IPS DF 19.7 (cell line): Measurements from ENCODE around the gene SLC49A3.
"Not testable (repeated sequence)": the region's sequence is repeated elsewhere in the genome, so short reads cannot be mapped to it uniquely, and the experiment has no call there.

Experiments used
- DNase-seq: peaks from one replicate; pipeline ENCODE4 v3.0.0-alpha.2; 2013; ENCODE audit warnings: low read depth, low spot score

The SLC49A3 gene

GRCh38 chr4:703336-704197, 14.6 kb upstream of the SLC49A3 start:
- no peak for DNase-seq

- DNase-seq: no peak
These were observed 13.7 kb upstream of the SLC49A3 start for GRCh38 chr4:702618-703048.

GRCh38 chr4:700587-701264, 11.8 kb upstream of the SLC49A3 start:
- no peak for DNase-seq

GRCh38 chr4:699816-700580, 11.0 kb upstream of the SLC49A3 start:
- no peak for DNase-seq

DNA sequence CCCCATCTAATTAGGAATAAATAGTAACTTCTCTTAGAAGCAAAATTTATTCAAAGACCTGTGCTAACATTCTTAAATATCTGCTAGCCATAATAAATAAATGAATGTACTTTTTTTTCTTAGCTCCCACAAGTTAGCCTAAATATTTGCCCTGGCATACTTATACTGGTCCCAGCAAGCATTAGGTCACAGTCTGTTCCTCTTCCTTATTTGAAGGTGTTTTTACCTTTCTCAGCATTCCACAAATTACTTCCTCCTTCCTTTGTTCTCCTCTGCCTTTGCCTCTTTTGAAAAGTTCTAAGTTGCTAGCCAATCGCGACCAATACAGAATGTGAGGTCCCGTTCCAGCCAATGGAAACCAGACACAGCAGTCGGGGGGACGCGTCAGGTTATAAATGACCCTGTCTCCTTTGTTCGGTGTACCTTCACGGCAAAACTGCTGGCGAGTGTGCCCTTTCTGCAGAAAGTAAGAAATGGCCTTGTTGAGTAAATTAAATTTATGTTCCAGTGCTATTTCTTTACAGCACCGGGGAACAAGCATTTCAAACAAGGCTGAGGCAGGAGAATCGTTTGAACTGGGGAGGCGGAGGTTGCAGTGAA, 5.5 kb upstream of the SLC49A3 start:
- DNase-seq: not testable (repeated sequence)

DNA sequence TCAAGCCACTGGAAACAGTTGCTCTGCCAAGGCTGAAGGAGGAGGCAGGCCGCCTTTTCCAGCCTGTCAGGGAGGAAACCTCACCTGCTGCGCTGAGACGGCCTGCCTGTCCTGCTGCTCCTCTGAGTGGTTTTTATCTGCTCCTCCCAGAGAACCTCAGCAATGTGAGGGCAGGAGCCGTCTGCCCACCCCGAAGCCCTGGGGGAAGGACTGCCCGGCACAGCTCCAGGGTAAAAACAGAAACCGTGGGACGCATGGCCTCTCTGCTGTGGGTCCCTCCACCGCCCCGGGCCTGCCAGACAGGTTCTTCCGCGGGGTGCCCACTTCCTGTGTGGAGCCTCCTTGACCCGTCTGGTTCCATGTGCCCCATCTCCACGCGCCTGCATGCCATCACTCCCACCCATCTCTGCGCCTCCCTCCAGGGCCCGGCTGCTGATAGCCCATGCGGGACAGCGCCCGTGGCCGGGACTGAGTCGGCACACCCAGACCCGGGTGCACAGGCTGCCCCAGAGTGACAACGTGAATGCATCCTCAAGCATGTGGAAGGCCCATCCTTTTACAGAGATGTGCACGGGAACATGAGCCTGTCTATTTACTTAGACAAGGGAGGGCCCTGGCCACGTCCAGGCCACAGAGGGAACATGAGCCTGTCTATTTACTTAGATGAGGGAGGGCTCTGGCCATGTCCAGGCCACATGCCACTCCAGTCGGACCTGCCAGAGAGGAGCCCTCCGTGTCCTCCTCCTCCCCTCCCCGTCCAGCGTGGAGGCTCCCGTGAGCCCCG, 4.0 kb upstream of the SLC49A3 start:
- no peak for DNase-seq

- DNase-seq: no peak
These were observed 772 bp upstream of the SLC49A3 start for GRCh38 chr4:689723-690122.

- DNase-seq: no peak
These were observed 739 bp downstream of the SLC49A3 start for GRCh38 chr4:687971-688853.

GRCh38 chr4:687048-687970, 1.6 kb downstream of the SLC49A3 start:
- no peak for DNase-seq

- DNase-seq: no peak
These were observed 2.4 kb downstream of the SLC49A3 start for GRCh38 chr4:686413-687040.

GRCh38 chr4:685679-686412, 3.1 kb downstream of the SLC49A3 start:
- no peak for DNase-seq

DNA sequence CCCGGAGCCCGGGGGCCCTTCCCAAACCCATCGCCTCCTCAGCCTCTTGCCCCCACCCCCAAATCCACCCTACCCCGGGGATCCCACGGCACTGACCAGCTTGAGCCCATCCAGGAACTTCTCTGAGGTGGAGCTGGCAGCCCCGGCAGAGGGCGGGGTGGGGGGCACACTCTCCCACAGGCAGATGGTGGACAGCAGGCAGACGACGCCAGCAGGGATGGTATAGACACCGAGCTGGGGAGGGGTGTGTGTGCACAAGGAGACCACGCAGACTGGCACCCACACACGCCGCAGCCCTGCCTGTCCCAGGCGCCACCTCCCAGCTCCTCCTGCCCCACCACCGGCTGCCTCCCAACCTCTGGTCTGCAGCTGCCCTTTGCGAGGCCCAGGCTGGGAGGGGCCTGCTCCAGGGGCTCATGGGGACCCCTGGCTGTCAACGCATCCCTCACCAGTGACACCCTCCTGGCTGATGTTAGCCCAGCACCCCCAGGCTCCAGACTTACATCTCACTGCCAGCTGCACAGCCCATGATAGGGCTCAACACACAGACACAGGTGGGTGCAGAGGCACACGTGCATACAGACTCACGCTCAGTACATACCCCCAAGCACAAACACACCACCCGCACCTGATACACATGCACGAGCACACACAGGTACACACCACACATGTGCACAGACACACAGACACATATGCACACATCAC, 4.2 kb downstream of the SLC49A3 start:
- no peak for DNase-seq

GRCh38 chr4:683982-684622, 4.8 kb downstream of the SLC49A3 start:
- DNase-seq: no peak

- no peak for DNase-seq
These were observed 5.6 kb downstream of the SLC49A3 start for GRCh38 chr4:683247-683897.

DNA sequence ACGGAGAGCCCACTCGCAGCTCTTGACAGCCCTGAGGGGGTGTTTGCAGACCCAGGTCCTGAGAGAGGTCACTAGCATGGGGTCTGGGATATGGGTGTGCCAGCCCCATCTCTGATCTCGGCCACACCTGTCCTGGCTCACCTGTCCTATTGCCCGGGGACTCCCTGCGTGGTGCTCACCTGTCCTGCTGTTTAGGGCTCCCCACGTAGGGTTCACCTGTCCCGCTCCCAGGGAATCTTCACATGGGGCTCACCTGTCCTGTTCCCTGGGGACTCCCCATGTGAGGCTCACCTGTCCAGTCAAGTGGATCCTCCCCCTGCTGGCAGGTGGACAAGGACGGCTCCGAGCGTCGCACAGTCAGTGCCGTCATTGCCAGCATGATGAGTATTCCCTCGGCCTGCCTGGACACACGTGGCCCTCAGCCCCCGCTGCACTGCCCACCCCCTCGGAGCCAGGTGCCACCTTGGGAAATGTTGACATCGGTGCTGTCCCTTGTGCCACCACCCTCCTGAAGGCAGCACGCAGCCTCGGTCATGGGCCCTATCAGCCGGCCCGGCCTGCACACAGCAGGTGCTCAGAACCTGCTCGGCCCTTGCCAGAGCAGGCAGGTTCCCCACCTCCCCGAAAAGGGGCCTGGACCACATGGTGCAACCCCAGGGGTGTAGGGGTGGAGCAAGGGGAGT, 6.3 kb downstream of the SLC49A3 start:
- no peak for DNase-seq
